MCF 10A (cell line): ENCODE data around the gene CR2. TPM values are rescaled to one million over a fixed set of nuclear protein-coding genes. Genes with fewer than 3 reads are reported as not detected.

ENCODE experiments used
- BruUV-seq: library from RNA; stranded (reverse); fragments of 400-500 nt; replicated peaks from 2 replicates; lab custom pipeline; 2021; lab: Mats Ljungman, UMichigan
- CTCF ChIA-PET: fragments of 300-600 bp; sonication (Branson Sonifier 250); formaldehyde crosslinking; extraction: SDS; loops from one replicate; lab custom pipeline; 2021; ENCODE audit warnings: antibody characterized with exemption, inconsistent platforms; lab: Yijun Ruan, JAX
- POLR2A ChIA-PET: fragments of 300-600, 350-650 bp; sonication (Branson Sonifier 250); formaldehyde crosslinking; extraction: SDS; loops from one replicate; lab custom pipeline; 2020; ENCODE audit warnings: antibody characterized with exemption, inconsistent platforms; lab: Yijun Ruan, JAX
- DNase-seq: peaks from one replicate; pipeline ENCODE4 v3.0.0-alpha.2; 2018; ENCODE audit not compliant: unreplicated experiment
- H3K27ac Mint-ChIP-seq: one replicate; pipeline ENCODE4 v1.8.0; 2022; ENCODE audit warnings: mild to moderate bottlenecking, low read depth, mixed read lengths; ENCODE audit not compliant: unreplicated experiment
- H3K27me3 Mint-ChIP-seq: one replicate; pipeline ENCODE4 v1.8.0; 2022; ENCODE audit warnings: mixed read lengths; ENCODE audit not compliant: insufficient read depth, unreplicated experiment
- H3K36me3 Mint-ChIP-seq: one replicate; pipeline ENCODE4 v1.8.0; 2022; ENCODE audit warnings: mild to moderate bottlenecking, moderate library complexity, mixed read lengths; ENCODE audit not compliant: insufficient read depth, unreplicated experiment
- H3K4me1 Mint-ChIP-seq: one replicate; pipeline ENCODE4 v1.8.0; 2022; ENCODE audit warnings: mixed read lengths; ENCODE audit not compliant: insufficient read depth, unreplicated experiment
- H3K4me3 Mint-ChIP-seq: one replicate; pipeline ENCODE4 v1.8.0; 2022; ENCODE audit warnings: mild to moderate bottlenecking, moderate library complexity, mixed read lengths; ENCODE audit not compliant: unreplicated experiment
- H3K9me3 Mint-ChIP-seq: one replicate; pipeline ENCODE4 v1.8.0; 2022; ENCODE audit warnings: mixed read lengths; ENCODE audit not compliant: unreplicated experiment
- intact Hi-C: fragments of 100-400 bp; cut with micrococcal nuclease; formaldehyde crosslinking; loops from 2 replicates; pipeline ENCODE4 v1.14.1; 2022
- total RNA-seq: library from RNA; stranded (reverse); gene quantifications from 2 replicates; pipeline ENCODE4 v1.2.3, GENCODE V29; 2022
- TF ChIP-seq, protein P1 (sequence below): fragments of 200-600 bp; IDR thresholded peaks from one replicate; pipeline ENCODE4 v1.8.0; 2022; ENCODE audit warnings: antibody characterized with exemption, mild to moderate bottlenecking; ENCODE audit not compliant: unreplicated experiment

Gene CR2
- total RNA-seq, 1 experiment from 2014 or later = not detected

- Mint-ChIP-seq H3K36me3 (no peaks in the 10 kb centered on the region), H3K4me1 (no peaks in the 10 kb centered on the region), H3K9me3 (no peaks in the 10 kb centered on the region), H3K27me3 (peaks cover 39% of the 10 kb centered on the region), H3K27ac (no peak overlapping the region), H3K4me3 (no peak overlapping the region)
- intact Hi-C loops = no loop called here
- ChIA-PET CTCF (interaction anchor here (0.6 to 1.4 kb wide), 4 partner anchors 20 to 243 kb away, joined by 3 to 4 read pairs (median 4); no protein-coding TSS in a partner anchor), POLR2A (no interaction called here)
- DNase-seq = no peak
- BruUV-seq = no TSS peak
- TF ChIP-seq, protein P1, sequence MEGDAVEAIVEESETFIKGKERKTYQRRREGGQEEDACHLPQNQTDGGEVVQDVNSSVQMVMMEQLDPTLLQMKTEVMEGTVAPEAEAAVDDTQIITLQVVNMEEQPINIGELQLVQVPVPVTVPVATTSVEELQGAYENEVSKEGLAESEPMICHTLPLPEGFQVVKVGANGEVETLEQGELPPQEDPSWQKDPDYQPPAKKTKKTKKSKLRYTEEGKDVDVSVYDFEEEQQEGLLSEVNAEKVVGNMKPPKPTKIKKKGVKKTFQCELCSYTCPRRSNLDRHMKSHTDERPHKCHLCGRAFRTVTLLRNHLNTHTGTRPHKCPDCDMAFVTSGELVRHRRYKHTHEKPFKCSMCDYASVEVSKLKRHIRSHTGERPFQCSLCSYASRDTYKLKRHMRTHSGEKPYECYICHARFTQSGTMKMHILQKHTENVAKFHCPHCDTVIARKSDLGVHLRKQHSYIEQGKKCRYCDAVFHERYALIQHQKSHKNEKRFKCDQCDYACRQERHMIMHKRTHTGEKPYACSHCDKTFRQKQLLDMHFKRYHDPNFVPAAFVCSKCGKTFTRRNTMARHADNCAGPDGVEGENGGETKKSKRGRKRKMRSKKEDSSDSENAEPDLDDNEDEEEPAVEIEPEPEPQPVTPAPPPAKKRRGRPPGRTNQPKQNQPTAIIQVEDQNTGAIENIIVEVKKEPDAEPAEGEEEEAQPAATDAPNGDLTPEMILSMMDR = no peak
Observed at GRCh38 chr1:207424570-207425131, 29.5 kb upstream of the CR2 start.

DNA sequence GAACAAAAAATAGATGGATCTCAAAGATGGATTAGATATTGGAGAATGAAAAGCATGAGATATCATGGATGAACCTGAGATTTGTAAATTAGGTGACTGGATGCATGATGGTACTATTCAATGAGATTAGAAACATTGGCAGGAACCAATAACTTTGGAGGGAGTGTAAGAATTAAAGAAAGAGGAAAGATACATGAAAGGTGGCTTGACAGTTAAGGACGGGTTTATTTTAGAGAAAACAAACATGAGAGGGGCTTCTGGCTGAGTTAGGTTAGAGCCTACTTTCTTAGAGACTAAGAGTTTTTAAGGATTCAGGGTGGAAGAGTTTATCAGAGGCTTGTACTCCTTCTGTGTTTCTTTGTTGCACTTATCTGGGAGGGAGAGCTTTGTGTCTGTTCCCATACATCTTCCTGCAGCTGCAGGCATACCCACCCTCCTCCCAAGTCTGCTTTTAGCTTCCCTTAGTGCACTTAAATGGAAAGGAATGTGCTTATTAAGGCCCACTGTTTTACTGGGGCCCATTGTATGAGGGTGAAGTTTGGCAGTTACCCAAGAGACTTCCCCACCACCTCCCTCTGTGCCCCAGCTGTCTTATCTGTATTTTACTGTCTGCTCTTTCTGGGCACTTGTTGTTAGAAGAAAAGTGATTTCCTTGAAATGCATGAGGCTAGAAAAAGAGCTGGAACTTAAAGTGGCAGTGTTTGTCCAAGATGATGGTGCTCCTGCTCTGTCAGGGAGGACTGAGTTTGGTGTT is 26.1 kb upstream of the CR2 start:
- Mint-ChIP-seq H3K27ac (no peak overlapping the region), H3K36me3 (no peaks in the 10 kb centered on the region), H3K4me1 (no peaks in the 10 kb centered on the region), H3K27me3 (peaks cover 49% of the 10 kb centered on the region), H3K9me3 (no peaks in the 10 kb centered on the region), H3K4me3 (no peak overlapping the region)
- POLR2A ChIA-PET = interaction anchor here (0.6 to 1.1 kb wide), 5 partner anchors 10 to 117 kb away, joined by 3 read pairs; partner anchors contain the start of gene CD55
- intact Hi-C loops = no loop called here
- no peak for DNase-seq
- BruUV-seq = no TSS peak
- TF ChIP-seq, protein P1 = no peak
- CTCF ChIA-PET = interaction anchor here (0.7 kb wide), 1 partner anchor 812 kb away, joined by 3 read pairs; no protein-coding TSS in a partner anchor

- CTCF ChIA-PET = interaction anchor here (0.7 kb wide), 2 partner anchors 277 to 813 kb away, joined by 3 to 4 read pairs; no protein-coding TSS in a partner anchor
- H3K4me1 Mint-ChIP-seq = no peaks in the 10 kb centered on the region
- POLR2A ChIA-PET = interaction anchor here (0.7 to 1.1 kb wide), 2 partner anchors 107 to 118 kb away, joined by 3 read pairs; partner anchors contain the start of gene CD55
- no TSS peak for BruUV-seq
- peaks cover 53% of the 10 kb centered on the region for H3K27me3 Mint-ChIP-seq
- H3K9me3 Mint-ChIP-seq = no peaks in the 10 kb centered on the region
- intact Hi-C loops = no loop called here
- TF ChIP-seq, protein P1 = no peak
- no peak overlapping the region for H3K27ac Mint-ChIP-seq
- no peaks in the 10 kb centered on the region for H3K36me3 Mint-ChIP-seq
- no peak for DNase-seq
- H3K4me3 Mint-ChIP-seq = no peak overlapping the region
Observed at GRCh38 chr1:207428783-207429182, 25.3 kb upstream of the CR2 start.

DNA sequence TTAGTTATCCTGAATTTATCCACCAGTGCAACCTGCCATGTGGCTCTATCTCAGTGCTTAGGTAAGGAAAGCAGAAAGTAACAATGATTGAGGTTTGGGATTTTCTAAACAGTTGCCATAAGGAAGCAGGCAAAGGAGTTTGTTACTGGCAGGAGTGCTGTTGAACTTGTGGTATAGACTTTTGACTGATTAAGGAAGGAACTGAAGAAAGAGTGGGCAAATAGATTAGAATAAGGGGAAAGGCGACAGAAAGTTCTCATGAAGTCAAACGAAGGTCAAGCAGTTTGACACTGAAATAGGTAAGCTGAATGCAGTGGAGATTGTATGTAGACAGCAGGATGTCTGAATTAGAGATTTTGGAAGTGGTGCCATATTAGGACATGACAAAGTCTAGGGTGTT is 24.2 kb upstream of the CR2 start:
- Mint-ChIP-seq H3K4me1 (no peaks in the 10 kb centered on the region), H3K27me3 (peaks cover 65% of the 10 kb centered on the region), H3K27ac (no peak overlapping the region), H3K9me3 (no peaks in the 10 kb centered on the region), H3K4me3 (no peak overlapping the region), H3K36me3 (no peaks in the 10 kb centered on the region)
- no peak for DNase-seq
- no TSS peak for BruUV-seq
- intact Hi-C loops = no loop called here
- POLR2A ChIA-PET = no interaction called here
- CTCF ChIA-PET = interaction anchor here (0.5 kb wide), 1 partner anchor 68 kb away, joined by 3 read pairs; no protein-coding TSS in a partner anchor
- TF ChIP-seq, protein P1 = no peak
